ENCODE data around the gene PRKN.
A peak's percentile ranks its signal among the peaks of the same experiment; 100 is the strongest.

The PRKN gene

GRCh38 chr6:161701056-161701455 lies 1026.5 kb downstream of the PRKN start:
- TF ChIP-seq, protein P1, sequence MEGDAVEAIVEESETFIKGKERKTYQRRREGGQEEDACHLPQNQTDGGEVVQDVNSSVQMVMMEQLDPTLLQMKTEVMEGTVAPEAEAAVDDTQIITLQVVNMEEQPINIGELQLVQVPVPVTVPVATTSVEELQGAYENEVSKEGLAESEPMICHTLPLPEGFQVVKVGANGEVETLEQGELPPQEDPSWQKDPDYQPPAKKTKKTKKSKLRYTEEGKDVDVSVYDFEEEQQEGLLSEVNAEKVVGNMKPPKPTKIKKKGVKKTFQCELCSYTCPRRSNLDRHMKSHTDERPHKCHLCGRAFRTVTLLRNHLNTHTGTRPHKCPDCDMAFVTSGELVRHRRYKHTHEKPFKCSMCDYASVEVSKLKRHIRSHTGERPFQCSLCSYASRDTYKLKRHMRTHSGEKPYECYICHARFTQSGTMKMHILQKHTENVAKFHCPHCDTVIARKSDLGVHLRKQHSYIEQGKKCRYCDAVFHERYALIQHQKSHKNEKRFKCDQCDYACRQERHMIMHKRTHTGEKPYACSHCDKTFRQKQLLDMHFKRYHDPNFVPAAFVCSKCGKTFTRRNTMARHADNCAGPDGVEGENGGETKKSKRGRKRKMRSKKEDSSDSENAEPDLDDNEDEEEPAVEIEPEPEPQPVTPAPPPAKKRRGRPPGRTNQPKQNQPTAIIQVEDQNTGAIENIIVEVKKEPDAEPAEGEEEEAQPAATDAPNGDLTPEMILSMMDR (conservative IDR thresholded peaks at IDR 0.05), result no peak
- no peak for TF ChIP-seq ZFX (IDR thresholded peaks at IDR 0.05)
- H3K27ac ChIP-seq, result no peak overlapping the region

DNA sequence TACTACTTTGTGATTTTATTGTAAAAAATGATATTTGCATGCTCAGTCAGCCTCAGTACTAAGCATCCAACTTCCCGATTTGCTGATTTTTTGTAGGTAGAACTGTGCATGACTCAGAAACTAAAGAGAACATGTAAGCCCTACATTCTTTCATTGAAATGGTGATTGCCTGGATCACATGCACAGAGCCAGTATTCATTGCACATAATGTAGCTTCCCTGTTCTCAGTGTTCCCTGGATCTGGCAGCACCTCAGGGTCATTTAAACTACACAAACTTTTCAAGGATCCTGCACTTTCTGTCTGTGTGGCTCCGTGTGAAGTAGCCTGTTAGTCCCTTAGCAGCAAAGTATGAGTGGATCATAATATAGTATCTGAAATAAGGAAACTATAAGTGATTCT lies 1030.8 kb downstream of the PRKN start:
- TF ChIP-seq, protein P1 (conservative IDR thresholded peaks at IDR 0.05), result no peak
- no peak for TF ChIP-seq ZFX (IDR thresholded peaks at IDR 0.05)

GRCh38 chr6:161694995-161695394 lies 1032.6 kb downstream of the PRKN start:
- TF ChIP-seq ZFX (IDR thresholded peaks at IDR 0.05), result no peak
- TF ChIP-seq, protein P1 (conservative IDR thresholded peaks at IDR 0.05), result peak; percentile 67
- no peak overlapping the region for H3K27ac ChIP-seq

More for the DNA sequence above, 1030.8 kb downstream of the PRKN start:
- H3K27ac ChIP-seq, result no peak overlapping the region

GRCh38 chr6:161686655-161687054 lies 1040.9 kb downstream of the PRKN start:
- H3K27ac ChIP-seq, result no peak overlapping the region
- TF ChIP-seq ZFX (IDR thresholded peaks at IDR 0.05), result no peak

GRCh38 chr6:161684731-161685475 lies 1042.7 kb downstream of the PRKN start:
- no peak overlapping the region for H3K27ac ChIP-seq
- TF ChIP-seq, protein P1 (conservative IDR thresholded peaks at IDR 0.05), result no peak
- no peak for TF ChIP-seq ZFX (IDR thresholded peaks at IDR 0.05)

DNA sequence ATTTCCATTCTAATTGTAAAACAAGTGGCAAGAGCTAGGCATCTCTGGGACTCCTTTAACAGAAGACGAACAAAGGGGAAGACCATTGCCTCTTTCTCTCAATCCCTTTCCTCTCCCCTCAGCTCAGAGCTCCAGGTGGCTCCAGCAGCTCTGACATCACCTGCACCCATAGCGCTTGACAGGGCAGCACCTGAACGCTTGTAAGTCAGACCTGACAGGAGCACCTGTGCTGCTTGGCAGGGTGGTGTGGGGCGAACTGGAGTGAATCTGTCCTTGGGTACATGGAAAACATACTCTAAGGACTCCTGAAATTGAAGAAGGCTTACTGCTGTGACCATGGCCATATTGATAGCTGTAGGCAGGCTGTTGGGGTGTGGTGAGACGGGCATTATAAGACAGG lies 1044.2 kb downstream of the PRKN start:
- TF ChIP-seq ZFX (IDR thresholded peaks at IDR 0.05), result no peak
- TF ChIP-seq, protein P1 (conservative IDR thresholded peaks at IDR 0.05), result no peak
- no peak overlapping the region for H3K27ac ChIP-seq

DNA sequence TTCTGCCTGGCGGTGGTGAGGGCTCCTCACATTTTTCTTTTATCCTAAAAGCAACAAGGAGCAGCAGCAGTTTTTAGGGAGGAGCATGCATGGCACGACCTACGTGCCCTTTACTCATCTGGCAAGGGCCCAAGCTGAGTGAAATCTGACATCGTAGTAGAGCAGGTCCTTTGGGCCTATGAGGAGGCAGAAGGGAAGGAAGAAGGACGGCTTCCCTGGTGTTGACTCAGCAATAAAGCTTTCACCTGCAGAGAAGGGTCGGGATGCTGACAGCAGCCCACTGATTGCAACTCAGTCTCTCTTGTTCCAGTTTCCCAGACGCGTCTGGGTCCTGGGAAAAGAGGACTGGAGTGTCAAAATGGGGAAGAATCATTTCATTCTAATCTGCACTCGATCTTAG lies 1044.6 kb downstream of the PRKN start:
- no peak for TF ChIP-seq ZFX (IDR thresholded peaks at IDR 0.05)
- TF ChIP-seq, protein P1 (conservative IDR thresholded peaks at IDR 0.05), result no peak
- no peak overlapping the region for H3K27ac ChIP-seq

Data from C4-2B (cell line).